Endothelial cell of umbilical vein (primary cell): Measurements from ENCODE around the gene UNC13D. TPM values are rescaled to one million over a fixed set of nuclear protein-coding genes. Genes with fewer than 3 reads are reported as not detected.
A peak's percentile ranks its signal among the peaks of the same experiment; 100 is the strongest.

Experiments
- BruUV-seq: library from RNA; stranded (reverse); fragments of 400-500 nt; replicated peaks from 2 replicates; lab custom pipeline; 2021; lab: Mats Ljungman, UMichigan
- CTCF ChIA-PET: fragments of 300-600, 350-600 bp; sonication (Branson Sonifier 250); formaldehyde crosslinking; loops from one replicate; lab custom pipeline; 2021; ENCODE audit warnings: antibody characterized with exemption, inconsistent platforms; lab: Charles Lee
- POLR2A ChIA-PET: fragments of 300-600, 350-600 bp; sonication (Branson Sonifier 250); formaldehyde crosslinking; loops from one replicate; lab custom pipeline; 2021; ENCODE audit warnings: antibody characterized with exemption, inconsistent platforms; lab: Charles Lee
- DNase-seq: peaks from one replicate; pipeline ENCODE4 v3.0.0-alpha.2; 2011; ENCODE audit warnings: low read depth, low spot score
- FAIRE-seq: peaks from 2 replicates; lab custom pipeline; 2011; peaks lifted over from hg19 to GRCh38; lab: Jason Lieb, UNC
- H2AFZ ChIP-seq: 2 replicates; pipeline ENCODE4 v1.6.0; 2012; ENCODE audit warnings: low read depth, low read length, control low read depth, inconsistent platforms
- H3K27ac ChIP-seq: 2 replicates; pipeline ENCODE4 v1.5.1; 2011; ENCODE audit warnings: low read depth, mild to moderate bottlenecking, control low read depth, low read length, moderate library complexity; ENCODE audit not compliant: insufficient read depth
- H3K27me3 ChIP-seq, 2 experiments: 2 replicates each; pipeline versions ENCODE4 v1.6.0 to v1.6.1; 2011; ENCODE audit warnings: low read length in 2 of 2, mixed read lengths in 1 of 2; ENCODE audit not compliant: control insufficient read depth in 2 of 2, insufficient read depth in 2 of 2
- H3K36me3 ChIP-seq, 2 experiments: 2 replicates in 1 of 2; 3 replicates in 1 of 2; pipeline ENCODE4 v1.5.1; 2011; ENCODE audit warnings: low read length in 2 of 2, mild to moderate bottlenecking in 1 of 2, moderate library complexity in 1 of 2; ENCODE audit not compliant: control insufficient read depth in 2 of 2, insufficient read depth in 2 of 2; ENCODE audit errors: extremely low read depth in 1 of 2
- H3K4me1 ChIP-seq: 3 replicates; pipeline ENCODE4 v1.5.1; 2011; ENCODE audit warnings: mild to moderate bottlenecking, low read length; ENCODE audit not compliant: control insufficient read depth, insufficient read depth; ENCODE audit errors: extremely low read depth
- H3K4me2 ChIP-seq: 2 replicates; pipeline ENCODE4 v1.6.1; 2011; ENCODE audit warnings: low read length, control low read depth, mixed read lengths; ENCODE audit not compliant: insufficient read depth
- H3K4me3 ChIP-seq, 3 experiments: fragments of 200-600 bp in 1 of 3; sonication (generic), shearing (Covaris generic) in 1 of 3; replicated peaks in 1 of 3; 2 replicates each; pipeline ENCODE4 v1.5.1; 2011 to 2016; ENCODE audit warnings: control low read depth in 3 of 3, low read length in 3 of 3, mild to moderate bottlenecking in 2 of 3, inconsistent platforms in 1 of 3, low read depth in 1 of 3, moderate library complexity in 1 of 3; ENCODE audit not compliant: insufficient read depth in 1 of 3
- H3K79me2 ChIP-seq: 2 replicates; pipeline ENCODE4 v1.6.0; 2012; ENCODE audit warnings: low read length, inconsistent platforms; ENCODE audit not compliant: control insufficient read depth, insufficient read depth
- H3K9ac ChIP-seq: replicated peaks from 2 replicates; pipeline ENCODE3; 2011; ENCODE audit warnings: low read length, control low read depth; ENCODE audit not compliant: insufficient read depth; ENCODE audit errors: extremely low read depth
- H3K9me1 ChIP-seq: replicated peaks from 3 replicates; pipeline ENCODE4 v1.6.0; 2011; ENCODE audit warnings: mild to moderate bottlenecking, low read length; ENCODE audit not compliant: control insufficient read depth, insufficient read depth; ENCODE audit errors: extremely low read depth
- H3K9me3 ChIP-seq: replicated peaks from 2 replicates; pipeline ENCODE4 v1.5.1; 2012; ENCODE audit warnings: low read length, inconsistent platforms; ENCODE audit not compliant: control insufficient read depth, insufficient read depth
- H4K20me1 ChIP-seq: replicated peaks from 2 replicates; pipeline ENCODE3; 2011; ENCODE audit warnings: mild to moderate bottlenecking, low read length; ENCODE audit not compliant: control insufficient read depth, insufficient read depth; ENCODE audit errors: extremely low read depth
- FOS ChIP-seq: IDR thresholded peaks from 2 replicates; pipeline ENCODE4 v1.6.1; 2011; ENCODE audit warnings: mild to moderate bottlenecking, low read length, moderate library complexity, borderline replicate concordance; ENCODE audit not compliant: insufficient read depth
- GATA2 ChIP-seq: IDR thresholded peaks from 2 replicates; pipeline ENCODE4 v1.7.0; 2011; ENCODE audit warnings: low read depth, mild to moderate bottlenecking, moderate library complexity, mixed read lengths, low read length; ENCODE audit not compliant: insufficient read length, insufficient read depth
- MAX ChIP-seq: IDR thresholded peaks from 2 replicates; pipeline ENCODE4 v1.6.1; 2011; ENCODE audit not compliant: insufficient read depth, insufficient read length
- MYC ChIP-seq: IDR thresholded peaks from one replicate; pipeline ENCODE4 v1.6.1; 2011; ENCODE audit warnings: mild to moderate bottlenecking, low read depth, low read length
- POLR2A ChIP-seq: IDR thresholded peaks from 2 replicates; pipeline ENCODE4 v1.6.1; 2012; ENCODE audit warnings: low read depth, mild to moderate bottlenecking, control low read depth, low read length
- dilution Hi-C: fragments of 300-500 bp; cut with MboI; formaldehyde crosslinking; loops from one replicate; pipeline ENCODE4 v1.15.0; 2019; ENCODE audit warnings: low sequenced_read_pairs; ENCODE audit not compliant: extremely low pct_ligation_motif_present
- intact Hi-C: fragments of 100-400 bp; cut with micrococcal nuclease; formaldehyde crosslinking; loops from one replicate; pipeline ENCODE4 v1.10.0; 2022
- polyA plus RNA-seq, 4 experiments: library from polyadenylated mRNA; depleted of rRNA in 3 of 4; stranded (reverse) in 3 of 4; unstranded in 1 of 4; fragments of >200 nt; gene quantifications; 2 replicates each; pipeline versions ENCODE4 v1.2.1 to v1.2.3, GENCODE V29; 2011 to 2012; ENCODE audit warnings: missing spikeins in 1 of 4
- total RNA-seq: library from RNA; stranded (reverse); gene quantifications from 2 replicates; pipeline ENCODE4 v1.2.3, GENCODE V29; 2021
- TF ChIP-seq, protein P1 (sequence below), 2 donors: IDR thresholded peaks; 1 replicate in 1 of 2; 2 replicates in 1 of 2; pipeline ENCODE4 v1.5.1; 2011; ENCODE audit warnings: low read length in 2 of 2, mild to moderate bottlenecking in 2 of 2, moderate library complexity in 2 of 2, control low read depth in 1 of 2, inconsistent platforms in 1 of 2, low read depth in 1 of 2; ENCODE audit not compliant: insufficient read depth in 1 of 2; ENCODE audit errors: extremely low read depth in 1 of 2

Gene UNC13D
- total and polyA plus RNA-seq, 2 donors (not counting 3 experiments of a cell fraction or from before 2014, with no cell fraction given): 6.9 to 14.9 TPM

DNA sequence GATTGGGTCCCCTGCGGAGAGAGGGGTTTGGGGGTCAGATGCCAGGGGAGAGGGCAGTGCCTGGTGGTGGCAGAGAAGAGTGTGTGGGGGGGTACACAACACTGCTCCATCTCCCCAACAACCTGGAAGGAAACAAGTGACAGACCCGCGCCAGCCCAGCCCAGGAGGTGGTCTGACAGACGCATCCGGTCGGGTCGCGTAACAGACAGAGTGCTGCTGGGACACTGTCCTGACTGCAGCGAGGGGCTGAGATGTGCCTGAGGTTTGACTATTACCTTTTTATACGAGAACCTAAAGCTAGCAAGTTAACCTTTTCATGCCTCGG, 16.2 kb downstream of the UNC13D start:
- dilution Hi-C loops: no loop called here
- POLR2A ChIA-PET: interaction anchor here (1.2 kb wide), 1 partner anchor 55 kb away, joined by 3 read pairs; no protein-coding TSS in a partner anchor
- no peak for FAIRE-seq

More for the DNA sequence above, 16.2 kb downstream of the UNC13D start:
- H3K27ac ChIP-seq: peak overlapping the region; percentile 2
- peaks cover 7% of the 10 kb centered on the region for H3K4me1 ChIP-seq
- H3K4me2 ChIP-seq: peak overlapping the region; percentile 48
- no peak overlapping the region for H3K4me3 ChIP-seq
- DNase-seq: no peak
- TF ChIP-seq GATA2: no peak
- TF ChIP-seq FOS: no peak
- no peak for TF ChIP-seq MYC
- TF ChIP-seq, protein P1, sequence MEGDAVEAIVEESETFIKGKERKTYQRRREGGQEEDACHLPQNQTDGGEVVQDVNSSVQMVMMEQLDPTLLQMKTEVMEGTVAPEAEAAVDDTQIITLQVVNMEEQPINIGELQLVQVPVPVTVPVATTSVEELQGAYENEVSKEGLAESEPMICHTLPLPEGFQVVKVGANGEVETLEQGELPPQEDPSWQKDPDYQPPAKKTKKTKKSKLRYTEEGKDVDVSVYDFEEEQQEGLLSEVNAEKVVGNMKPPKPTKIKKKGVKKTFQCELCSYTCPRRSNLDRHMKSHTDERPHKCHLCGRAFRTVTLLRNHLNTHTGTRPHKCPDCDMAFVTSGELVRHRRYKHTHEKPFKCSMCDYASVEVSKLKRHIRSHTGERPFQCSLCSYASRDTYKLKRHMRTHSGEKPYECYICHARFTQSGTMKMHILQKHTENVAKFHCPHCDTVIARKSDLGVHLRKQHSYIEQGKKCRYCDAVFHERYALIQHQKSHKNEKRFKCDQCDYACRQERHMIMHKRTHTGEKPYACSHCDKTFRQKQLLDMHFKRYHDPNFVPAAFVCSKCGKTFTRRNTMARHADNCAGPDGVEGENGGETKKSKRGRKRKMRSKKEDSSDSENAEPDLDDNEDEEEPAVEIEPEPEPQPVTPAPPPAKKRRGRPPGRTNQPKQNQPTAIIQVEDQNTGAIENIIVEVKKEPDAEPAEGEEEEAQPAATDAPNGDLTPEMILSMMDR (IDR thresholded peaks at IDR 0.05; ENCODE audit: extremely low read depth in 1 of 2, insufficient read depth in 1 of 2, low read depth in 1 of 2, low read length in 2 of 2): no peak
- TF ChIP-seq POLR2A: no peak
- TF ChIP-seq MAX: no peak
- CTCF ChIA-PET: interaction anchor here (1.0 to 6.3 kb wide), 14 partner anchors 12 to 195 kb away, joined by 3 to 73 read pairs (median 14); partner anchors contain the start of genes GALK1, SMIM5, UNC13D and UNK
- no peaks in the 10 kb centered on the region for H3K27me3 ChIP-seq
- peak overlapping the region; percentile 76 for H2AFZ ChIP-seq
- no peaks in the 10 kb centered on the region for H3K9me3 ChIP-seq
- peaks cover 0 to 8% of the 10 kb centered on the region in 2 experiments for H3K36me3 ChIP-seq
- H3K9ac ChIP-seq: no peak overlapping the region
- H3K79me2 ChIP-seq: no peaks in the 10 kb centered on the region
- H3K9me1 ChIP-seq: no peaks in the 10 kb centered on the region
- no TSS peak for BruUV-seq
- H4K20me1 ChIP-seq: no peaks in the 10 kb centered on the region
- intact Hi-C loops: no loop called here
